HG02938 (cell line): ENCODE measurements around the gene TADA3.
A peak's percentile ranks its signal among the peaks of the same experiment; 100 is the strongest.
"Not testable (repeated sequence)": the region's sequence is repeated elsewhere in the genome, so short reads cannot be mapped to it uniquely, and the experiment has no call there.

Source experiments
- ATAC-seq: cut with Tn5 transposase; IDR thresholded peaks from one replicate; pipeline ENCODE4 v1.9.1; 2021; ENCODE audit warnings: mild to moderate bottlenecking, moderate library complexity; ENCODE audit not compliant: unreplicated experiment

The TADA3 gene

DNA sequence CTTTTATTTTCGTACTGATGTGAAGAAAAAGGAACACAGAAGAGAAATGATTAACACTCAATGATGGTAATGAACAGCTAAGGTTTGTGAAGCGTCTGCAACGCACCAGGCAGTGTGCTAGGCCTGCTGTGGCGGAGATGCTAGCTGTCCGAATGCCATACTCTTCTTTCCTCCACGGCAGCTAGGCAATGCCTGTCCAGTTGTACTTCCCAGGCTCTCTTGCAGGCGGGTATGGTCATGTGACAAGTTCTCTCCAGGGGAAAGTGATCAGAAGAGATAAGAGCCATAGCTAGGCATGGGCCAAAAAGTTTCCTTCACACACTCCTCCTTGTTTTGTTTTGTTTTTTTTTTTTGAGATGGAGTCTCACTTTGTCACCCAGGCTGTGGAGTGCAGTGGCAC lies 6.7 kb downstream of the TADA3 start:
- ATAC-seq = no peak

DNA sequence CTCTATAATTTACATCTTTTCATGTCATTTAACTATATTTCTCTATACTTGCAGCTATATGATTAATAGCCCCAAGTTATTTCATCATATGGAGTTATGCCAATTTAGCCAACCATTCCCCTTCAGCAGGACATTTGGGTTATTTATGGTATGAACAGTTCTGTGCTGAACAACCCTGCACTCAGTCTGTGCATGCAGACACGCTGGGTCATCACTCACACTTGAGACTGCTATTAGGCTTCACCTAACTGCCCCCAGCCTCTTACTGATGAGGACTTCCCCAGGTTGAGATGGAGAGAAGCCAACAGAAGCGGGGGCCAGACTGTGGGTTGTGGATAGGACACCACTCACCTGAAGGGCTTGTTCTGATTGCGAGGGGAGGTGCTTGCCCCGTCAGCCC lies 7.3 kb downstream of the TADA3 start:
- no peak for ATAC-seq

DNA sequence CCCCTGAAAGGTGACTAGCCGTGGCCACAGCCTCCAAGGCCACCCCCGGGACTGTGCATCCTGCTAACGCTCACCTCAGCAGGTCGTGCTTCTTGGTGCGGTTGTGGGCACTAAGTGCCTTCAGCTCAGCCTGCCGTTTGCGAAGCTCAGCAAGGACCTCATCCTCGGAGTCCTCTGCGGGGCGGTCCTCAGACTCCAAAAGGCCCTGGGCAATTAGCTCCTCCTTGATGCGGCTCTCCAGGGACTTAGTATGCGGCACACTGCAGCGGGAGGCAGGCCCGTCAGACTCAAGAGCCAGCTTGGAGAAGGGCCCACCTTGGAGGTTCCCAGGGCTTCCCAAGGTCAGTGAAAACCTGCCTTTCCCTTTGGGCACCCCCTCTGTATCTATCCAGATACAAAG lies 8.3 kb downstream of the TADA3 start:
- ATAC-seq = no peak

DNA sequence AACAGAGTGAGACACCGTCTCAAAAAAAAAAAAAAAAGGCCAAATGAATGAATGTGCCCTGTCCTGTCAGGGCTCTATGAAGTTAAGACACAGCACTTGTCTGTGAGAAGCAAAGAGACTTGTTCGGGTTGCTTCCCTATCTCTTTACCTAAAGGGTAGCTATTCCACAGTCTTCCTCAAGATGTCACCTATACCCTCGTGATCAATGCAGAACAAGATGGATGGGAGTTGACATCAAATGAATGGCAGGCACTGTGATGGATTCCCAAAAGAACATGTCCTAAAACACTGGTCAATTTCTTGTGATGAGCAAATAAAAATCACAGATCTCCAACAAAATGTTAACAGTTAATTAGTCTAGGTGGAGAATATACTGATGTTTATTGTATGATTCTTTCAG lies 9.5 kb downstream of the TADA3 start:
- no peak for ATAC-seq

DNA sequence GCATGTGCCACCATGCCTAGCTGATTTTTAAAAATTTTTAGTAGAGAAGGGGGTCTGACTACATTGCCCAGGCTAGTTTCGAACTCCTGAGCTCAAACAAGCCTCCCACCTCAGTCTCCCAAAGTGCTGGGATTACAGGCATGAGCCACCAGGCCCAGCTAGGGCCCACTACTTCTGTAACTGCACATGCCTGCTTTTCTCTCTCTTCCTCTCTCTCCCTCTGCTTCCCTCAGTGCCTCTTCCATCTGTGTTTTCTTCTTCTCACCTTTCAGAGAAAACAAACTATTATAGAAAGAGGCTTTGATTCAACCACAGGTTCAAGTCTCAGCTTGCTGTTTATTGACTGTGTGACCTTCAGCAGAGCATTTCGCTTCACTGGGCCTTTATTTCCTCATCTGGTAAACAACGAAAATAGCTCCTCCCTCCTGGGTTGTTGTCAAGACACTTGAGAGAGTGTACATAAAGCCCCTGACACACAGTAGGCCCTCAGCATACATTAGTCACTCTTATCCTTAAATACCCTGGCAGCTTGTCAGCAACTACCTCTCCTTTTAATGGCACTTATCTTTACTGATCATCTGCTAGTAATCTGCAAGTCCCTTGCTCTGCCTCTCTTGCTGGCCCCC lies 10.2 kb downstream of the TADA3 start:
- ATAC-seq = no peak

DNA sequence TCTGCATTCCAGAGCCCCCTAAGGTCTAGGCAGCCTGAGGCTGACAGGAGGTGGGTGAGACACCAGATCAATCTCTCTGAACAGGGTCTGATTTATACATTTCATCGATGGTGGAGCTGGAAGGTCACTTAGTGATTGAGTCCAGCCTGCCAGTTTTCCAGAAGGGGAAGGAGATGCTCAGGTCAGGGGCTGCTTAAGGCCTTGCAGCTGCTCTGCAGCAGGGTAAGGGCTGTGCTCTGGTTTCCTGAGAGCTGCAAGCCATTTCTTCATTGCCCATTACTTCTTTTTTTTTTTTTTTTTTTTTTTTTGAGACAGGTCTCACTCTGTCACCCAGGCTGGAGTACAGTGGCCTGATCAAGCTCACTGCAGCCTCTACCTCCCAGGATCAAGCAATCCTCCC lies 10.7 kb downstream of the TADA3 start:
- no peak for ATAC-seq

DNA sequence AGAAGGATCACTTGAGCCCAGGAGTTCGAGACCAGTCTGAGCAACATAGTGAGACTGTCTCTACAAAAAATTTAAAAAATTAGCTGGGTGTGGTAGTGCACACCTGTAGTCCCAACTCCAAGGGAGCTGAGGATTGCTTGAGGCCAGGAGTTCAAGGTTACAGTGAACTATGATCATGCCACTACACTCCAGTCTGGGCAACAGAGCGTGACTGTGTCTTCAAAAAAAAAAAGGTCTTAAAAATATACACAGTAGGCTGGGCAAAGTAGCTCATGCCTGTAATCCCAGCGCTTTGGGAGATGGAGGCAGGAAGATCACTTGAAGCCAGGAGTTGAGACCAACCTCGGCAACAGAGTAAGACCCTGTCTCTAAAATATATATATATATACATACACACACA lies 11.4 kb downstream of the TADA3 start:
- ATAC-seq = no peak

DNA sequence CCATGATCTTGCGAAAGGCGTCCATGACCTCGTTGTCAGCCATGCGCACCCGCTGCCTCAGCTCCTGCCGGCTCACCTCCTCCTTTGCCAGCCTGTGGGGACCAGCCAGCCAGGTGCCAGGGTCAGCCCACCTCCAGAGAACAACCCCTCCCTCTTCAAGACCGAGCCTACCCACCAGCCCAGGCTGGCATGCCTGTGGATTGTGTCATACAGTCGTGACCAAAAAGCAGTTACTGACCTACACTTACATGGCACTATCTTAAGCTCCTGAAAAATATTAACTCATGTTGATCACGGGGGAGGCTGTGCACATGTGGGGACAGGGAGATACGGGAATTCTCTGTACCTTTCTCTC lies 11.8 kb downstream of the TADA3 start:
- ATAC-seq = no peak

DNA sequence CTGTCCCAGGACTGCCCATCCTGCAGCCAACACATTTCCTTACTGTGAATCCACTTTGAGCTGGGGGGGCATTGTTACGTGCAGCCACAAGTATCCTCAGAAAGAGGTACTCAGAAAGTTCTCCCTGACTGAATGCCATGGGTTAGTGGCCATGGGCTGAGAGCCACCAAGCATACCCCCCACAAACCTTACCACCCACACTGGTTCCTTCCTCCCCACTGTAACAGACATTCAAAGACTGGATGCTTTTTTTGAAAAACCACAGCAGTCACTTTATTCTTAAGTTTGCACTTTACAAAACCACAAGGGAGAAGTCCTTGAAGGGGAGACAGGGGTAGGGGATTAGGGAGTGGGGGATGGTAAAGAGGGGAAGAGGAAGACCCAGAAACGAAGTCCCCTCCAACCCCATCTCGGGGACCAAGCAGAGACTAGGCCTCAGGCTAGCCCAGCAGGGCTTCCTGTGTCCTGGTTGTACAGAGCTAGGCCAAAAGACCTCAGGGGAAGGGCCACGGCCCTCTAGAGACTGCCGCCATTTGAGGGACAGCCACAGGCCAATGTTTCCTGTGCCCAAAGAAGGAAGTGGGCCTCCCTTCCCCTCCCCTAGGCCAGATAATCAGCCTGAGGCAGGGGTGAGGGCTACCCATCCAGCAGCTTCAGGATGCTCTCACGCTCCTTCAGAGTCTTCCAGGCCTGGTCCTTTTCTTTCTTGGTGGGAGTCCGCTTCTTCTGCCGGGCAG lies 12.4 kb downstream of the TADA3 start:
- peak; percentile 59 for ATAC-seq

DNA sequence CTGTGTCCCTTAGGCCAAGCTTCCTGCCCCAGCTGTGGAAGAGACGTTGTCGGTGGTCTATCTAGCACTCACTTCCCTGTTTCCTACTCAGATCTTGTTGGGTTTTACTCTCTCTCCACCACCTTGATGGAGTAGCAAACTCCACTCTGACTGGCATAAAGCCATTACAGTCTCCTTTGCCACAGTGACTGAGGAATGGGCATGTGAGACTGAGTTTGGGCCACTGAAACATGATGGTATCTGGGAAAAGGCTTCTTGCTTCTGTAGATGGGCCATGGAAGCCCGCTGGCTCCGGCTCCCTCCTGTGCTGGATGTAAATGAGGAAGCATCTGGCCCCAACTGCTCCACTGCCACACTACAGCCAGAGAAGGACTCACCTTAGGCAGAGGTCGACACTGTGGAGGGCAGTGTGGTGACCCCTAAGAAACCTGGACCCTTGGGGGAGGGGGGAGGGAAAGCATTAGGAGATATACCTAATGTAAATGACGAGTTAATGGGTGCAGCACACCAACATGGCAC lies 13.1 kb downstream of the TADA3 start:
- no peak for ATAC-seq

DNA sequence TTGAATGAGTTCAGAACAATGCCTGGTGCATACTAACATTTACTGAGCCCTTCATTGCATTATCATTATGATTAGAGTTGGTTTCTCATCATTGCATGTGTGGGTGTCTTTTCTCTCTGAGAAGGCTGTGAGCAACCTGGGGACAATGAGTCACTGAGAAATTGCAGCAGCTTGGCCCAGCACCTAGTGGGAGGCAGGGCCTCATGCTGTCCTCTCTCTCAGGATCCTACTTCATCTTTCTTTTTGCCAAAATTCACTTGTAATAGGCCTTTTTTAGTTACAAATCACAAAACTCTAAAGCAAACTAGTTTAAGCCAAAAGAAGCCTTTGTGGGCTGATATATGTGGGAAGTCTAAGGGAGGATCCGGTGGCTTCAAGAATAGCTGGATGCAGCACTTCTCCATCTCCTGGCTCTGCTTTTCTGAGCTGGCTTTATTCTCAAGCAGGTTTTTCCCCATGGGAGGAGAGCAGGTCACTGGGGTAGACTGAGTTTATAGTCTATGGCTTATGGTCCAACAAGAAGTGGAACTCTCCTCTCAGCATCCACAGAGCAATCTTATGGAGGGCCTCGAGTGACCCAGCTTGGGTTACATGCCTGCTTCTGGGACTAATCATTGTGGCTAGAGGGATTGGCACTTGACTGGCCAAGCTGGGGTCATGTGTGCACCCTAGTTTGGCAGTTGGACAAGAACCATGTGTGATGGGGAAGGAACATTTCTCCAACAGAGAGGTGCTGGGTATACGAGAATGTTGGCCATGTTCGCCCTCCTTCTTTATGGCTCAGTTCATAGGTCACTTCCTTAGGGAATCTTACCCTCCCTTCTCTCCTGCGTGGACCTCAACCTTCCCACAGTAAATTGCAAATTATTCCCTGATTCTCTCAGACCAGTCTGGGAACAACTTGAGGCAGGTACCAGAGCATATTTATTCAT lies 13.9 kb downstream of the TADA3 start:
- ATAC-seq = no peak

DNA sequence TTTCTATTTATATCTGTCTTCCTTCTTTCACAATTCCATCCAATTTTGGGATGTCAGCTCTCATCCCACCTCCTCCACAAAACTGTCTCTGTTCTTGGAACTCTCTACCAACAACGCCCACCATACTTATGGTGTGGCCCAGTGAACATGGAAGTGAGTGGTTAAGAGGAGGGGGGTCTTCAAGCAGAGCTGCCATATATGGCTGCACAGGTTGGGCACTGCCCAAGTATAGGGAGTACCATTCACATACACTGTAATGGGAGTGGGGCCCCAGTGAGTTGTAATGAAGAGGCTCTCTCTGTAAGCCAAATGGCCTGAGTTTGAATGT lies 14.6 kb downstream of the TADA3 start:
- ATAC-seq = no peak

DNA sequence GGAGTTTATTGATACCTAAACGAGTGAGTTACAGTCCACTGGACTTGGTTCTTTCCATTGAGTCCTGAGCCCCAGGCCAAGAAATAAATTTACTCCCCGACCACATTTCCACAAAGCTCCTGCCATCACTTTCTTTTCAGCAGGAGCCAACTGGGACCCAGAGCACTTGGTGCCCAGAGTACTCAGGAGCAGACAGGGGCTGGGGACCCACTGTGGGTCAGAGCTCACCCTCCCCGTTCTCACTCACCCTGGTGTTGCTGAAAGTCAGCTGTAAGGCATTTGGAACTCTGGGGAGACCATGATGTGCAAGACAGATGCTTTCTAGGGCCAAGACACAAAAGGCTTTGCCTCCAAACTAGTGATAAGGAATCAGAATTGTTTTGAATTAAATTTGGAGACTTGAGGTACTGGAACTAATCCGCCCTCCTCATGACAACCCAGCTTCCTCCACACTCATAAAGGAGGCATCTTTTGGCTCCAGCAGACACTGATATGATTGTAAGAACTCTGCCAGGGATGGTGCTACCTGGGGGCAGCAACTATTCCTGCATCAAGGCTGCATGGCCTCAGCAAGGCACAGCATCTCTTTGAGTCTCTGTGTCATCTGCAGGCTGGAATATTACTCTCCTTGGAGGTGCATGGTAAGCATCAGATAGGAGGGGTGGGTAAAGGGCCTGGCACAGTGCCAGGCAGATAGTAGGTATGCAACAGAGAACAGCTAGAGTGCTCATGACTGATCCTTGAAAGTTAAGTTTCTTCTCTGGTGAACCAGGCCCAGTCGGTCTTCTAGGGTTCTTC lies 15.2 kb downstream of the TADA3 start:
- ATAC-seq = no peak

DNA sequence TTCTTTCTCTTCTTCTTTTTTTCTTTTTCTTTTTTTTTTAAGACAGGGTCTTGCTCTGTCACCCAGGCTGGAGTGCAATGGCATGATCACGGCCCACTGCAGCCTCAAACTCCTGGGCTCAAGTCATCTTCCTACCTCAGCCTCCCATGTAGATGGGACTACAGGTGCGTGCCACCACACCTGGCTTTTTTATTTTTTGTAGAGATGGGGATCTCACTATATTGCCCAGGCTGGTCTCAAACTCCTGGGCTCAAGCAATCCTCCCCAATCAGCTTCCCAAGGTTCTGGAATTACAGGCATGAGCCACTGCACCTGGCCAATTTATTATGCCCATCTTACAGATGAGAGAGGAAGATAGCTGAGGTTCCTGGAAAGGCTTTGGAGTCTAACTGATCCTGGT lies 21.3 kb downstream of the TADA3 start:
- ATAC-seq = not testable (repeated sequence)

DNA sequence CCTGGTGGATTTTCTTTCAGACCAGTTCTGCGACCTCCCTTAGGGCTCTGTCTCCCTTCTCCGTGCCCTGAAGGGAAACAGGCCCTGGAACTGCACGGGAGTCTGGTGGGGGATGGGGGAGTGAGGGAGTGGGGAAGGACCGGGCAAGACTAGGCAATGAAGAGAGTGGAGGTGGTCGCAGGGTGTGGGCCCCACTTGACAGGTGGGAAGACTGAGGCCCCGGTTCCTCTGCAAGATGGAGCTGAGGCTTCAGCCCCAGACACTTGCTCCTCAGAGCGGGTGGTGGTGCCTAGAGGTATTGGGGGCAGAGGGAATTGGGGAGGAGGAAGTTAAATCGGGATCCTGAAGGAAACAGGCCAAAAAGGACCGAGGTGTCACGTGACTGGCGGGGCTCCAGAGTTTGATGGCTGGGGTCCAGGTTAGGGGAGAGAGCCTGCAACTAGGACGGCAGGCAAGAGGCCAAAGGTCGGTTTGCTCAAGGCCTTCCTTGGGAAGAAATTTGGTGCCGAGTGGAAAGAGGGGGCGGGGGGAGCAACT lies 21.9 kb downstream of the TADA3 start:
- no peak for ATAC-seq

DNA sequence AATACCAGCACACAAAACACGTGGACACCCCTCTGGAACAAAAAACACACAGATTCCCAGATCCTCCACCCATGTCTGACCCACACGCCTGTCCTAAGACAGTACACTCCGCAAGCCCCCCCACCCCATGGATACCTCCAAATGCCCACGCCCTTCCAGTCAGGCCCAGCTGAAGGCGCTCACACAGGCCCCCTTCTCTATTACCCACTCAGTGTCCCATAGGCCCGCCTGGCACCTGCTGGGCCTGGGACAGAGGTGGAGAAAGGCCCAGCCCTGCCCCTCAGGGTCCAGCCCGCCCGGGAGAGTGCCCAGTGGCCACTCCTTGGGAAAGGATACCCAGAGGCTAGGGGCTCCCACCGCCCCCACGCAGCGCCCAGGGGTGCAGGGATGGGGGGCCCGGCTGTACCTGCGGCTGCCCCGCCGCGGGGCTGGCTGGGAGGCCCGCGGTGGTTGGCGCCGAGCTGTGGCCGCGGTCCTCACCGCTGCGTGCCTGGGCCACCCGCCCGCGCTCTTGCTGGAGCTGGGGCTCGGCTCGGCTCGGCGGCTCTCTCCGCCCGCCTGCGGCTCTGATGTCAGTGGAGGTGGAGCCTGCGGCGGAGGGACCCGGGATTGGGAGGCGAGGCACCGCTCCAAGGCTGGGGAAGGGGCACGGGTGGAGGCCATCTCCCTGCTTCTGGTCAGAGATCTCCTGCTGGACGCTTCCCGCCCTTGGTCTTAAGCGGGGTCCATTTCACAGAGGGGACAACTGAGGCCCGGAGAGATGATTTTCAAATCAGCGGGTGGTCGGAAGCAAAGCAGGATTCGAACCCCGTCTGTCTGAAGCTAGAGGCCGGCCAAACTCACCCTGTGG lies 22.6 kb downstream of the TADA3 start, which contains the start of gene CAMK1:
Gene CAMK1 (minus strand): TSS at position 522 of the 850 bp plus-strand sequence. CDS start 2,198 bp downstream, outside the sequence.
- ATAC-seq = no peak

DNA sequence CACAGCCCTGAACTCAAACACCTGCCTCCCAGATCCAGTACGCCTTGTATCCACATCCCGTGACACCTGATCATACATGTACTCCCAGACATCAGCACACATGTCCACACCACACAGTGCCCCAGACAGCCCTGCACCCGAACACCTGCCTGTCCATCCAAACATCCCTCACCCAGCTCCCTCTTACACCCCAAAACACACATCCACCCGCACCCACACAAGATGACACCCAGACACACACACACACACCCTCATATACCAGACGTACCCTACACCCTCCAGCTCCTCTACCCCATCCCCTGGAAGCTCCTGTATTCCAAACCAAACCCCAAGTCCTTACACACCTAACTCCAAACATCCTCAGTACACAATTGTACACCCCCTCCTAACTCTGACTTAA lies 23.3 kb downstream of the TADA3 start:
- no peak for ATAC-seq

DNA sequence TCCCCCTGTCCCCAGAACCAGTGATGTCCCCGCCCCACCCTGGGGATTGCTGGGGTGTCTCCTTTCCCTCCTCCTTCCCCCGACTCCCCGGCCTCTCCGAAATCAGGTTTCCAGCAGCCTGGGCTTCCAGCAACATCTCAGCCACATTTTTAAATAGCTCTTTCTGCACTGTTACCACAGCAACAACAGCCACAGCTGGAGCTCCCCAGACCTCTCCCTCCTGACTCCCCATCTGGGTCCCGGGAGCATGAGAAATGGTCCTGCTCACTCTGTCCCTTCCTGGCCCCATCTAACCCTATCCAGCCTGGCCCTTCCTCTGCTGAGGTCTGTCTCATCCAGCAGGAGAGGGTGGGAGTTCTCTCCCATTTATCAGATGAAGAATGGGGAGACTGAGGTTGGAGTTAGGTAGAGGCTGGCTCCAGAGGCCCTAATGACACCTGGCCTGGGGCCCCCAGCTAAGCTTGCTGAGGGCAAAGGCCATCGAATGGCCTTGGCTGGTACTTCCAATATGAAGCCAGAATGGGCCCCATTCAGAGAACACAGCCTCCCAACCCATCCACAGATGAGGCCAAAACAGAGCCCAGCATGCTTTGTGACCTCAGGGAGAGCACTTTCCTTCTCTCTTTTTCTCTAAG lies 24.0 kb downstream of the TADA3 start:
- ATAC-seq = no peak

DNA sequence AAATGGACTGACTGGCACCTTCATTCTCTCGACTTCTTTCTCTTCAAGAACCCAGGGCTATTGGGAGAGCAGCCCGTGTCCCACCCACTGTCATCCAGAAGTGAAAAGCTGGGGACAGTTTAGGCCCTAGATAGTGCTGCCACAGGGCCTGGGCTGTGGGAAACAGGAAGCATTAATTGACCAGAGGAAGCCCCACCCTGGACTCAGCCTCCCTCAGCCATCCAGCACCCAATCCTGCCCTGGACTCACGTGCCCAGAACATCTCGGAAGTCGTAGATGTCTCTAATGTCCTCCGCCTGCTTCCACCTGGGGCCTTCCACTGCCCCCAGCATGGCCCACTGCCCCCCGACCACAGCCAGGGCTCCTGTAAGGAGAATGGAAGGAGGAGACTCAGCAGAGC lies 24.9 kb downstream of the TADA3 start:
- no peak for ATAC-seq
